Glomerular visceral epithelial cell (primary cell): ENCODE results near the gene MUCL1.

ENCODE experiments used
- DNase-seq: peaks from one replicate; pipeline ENCODE4 v3.0.0-alpha.2; 2016; ENCODE audit errors: extremely low spot score

MUCL1 gene

DNA sequence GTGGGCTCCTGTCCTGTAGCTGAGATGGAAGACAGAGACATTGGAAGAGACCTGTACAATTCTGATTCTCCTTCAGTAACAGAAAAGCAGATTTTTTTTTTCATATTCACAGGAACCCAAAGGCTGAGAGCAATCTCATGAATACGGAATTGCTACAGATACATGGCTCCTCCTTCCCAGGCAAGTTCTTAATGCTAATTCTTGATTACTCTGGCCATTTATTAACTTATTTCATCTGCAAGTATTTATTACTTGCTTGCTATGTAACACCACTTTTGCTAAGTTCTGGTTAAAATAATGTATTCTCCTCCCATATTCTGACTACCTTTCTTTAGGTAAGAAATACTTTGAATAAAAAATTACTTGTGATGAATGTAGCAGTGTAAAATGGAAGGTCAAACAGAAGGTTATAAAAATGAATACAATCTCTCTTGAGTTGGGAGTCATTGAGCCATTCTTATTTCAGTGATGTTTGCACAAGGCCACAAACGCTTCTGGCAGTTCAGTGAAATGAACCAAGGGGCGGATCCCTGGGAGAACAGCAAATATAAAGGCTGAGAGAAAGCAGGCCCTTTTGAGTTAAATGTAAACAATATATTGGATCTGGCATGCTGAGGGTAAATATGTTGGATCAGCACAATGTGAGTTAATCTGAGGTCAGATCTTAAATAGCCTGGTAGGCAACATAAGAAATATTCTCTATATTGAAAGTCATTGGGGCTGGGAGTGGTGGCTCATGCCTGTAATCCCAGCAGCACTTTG is 37.6 kb downstream of the MUCL1 start:
- DNase-seq, result no peak
